ENCODE measurements around the gene CDK5.

DNA sequence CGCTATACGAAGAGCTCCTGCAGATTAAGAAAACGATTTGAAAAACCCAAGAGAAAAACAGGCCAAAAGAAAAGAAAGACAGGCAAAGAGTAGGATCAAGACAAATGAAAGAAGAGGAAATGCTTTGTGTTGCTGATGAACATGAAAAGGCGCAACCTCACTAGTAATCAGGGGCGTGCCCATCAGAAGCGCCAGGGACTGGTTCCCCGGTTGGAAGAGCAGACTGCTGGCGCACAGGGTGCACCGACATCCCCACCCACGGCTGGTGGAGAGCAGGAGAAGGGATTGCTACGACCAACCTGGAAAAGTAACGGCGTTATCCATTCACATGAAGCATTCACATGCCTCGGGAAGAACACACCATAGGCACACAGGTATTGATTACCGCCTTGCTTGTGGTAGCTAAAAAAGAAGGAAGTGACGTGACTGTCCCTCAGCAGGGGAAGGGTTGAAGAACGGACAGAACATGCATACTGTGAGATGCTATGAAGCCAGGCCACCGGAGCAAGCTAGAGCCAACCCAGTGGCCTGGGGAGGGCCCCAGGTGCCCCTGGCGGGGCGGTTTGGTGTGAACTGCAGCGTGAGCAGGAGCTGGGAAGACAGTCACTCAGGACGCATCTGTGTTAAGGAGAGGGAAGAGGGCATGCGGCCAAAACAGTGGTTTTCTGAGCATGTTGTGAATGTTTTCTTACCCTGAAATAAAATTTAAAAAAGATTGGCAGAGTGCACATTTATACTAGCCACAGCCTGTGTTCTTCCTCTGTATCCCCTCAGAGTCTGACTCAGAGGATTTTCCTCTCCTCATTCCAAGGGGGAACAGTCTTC, 46.9 kb upstream of the CDK5 start:
- TF ChIP-seq PHF20 (CRISPR knock-in tag; IDR thresholded peaks at IDR 0.05) (no peak), TOPORS (CRISPR knock-in tag; IDR thresholded peaks at IDR 0.05) (no peak), RAD21 (CRISPR knock-in tag; IDR thresholded peaks at IDR 0.05) (no peak), NR2F1 (CRISPR knock-in tag; IDR thresholded peaks at IDR 0.05) (no peak)
- TF ChIP-seq, protein P1, sequence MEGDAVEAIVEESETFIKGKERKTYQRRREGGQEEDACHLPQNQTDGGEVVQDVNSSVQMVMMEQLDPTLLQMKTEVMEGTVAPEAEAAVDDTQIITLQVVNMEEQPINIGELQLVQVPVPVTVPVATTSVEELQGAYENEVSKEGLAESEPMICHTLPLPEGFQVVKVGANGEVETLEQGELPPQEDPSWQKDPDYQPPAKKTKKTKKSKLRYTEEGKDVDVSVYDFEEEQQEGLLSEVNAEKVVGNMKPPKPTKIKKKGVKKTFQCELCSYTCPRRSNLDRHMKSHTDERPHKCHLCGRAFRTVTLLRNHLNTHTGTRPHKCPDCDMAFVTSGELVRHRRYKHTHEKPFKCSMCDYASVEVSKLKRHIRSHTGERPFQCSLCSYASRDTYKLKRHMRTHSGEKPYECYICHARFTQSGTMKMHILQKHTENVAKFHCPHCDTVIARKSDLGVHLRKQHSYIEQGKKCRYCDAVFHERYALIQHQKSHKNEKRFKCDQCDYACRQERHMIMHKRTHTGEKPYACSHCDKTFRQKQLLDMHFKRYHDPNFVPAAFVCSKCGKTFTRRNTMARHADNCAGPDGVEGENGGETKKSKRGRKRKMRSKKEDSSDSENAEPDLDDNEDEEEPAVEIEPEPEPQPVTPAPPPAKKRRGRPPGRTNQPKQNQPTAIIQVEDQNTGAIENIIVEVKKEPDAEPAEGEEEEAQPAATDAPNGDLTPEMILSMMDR (CRISPR knock-in tag; IDR thresholded peaks at IDR 0.05), result no peak
- TF ChIP-seq, protein P2, sequence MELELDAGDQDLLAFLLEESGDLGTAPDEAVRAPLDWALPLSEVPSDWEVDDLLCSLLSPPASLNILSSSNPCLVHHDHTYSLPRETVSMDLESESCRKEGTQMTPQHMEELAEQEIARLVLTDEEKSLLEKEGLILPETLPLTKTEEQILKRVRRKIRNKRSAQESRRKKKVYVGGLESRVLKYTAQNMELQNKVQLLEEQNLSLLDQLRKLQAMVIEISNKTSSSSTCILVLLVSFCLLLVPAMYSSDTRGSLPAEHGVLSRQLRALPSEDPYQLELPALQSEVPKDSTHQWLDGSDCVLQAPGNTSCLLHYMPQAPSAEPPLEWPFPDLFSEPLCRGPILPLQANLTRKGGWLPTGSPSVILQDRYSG (CRISPR knock-in tag; IDR thresholded peaks at IDR 0.05), result no peak
- TF ChIP-seq, protein P3, sequence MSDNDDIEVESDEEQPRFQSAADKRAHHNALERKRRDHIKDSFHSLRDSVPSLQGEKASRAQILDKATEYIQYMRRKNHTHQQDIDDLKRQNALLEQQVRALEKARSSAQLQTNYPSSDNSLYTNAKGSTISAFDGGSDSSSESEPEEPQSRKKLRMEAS (IDR thresholded peaks at IDR 0.05), result no peak

Data from HepG2 (cell line).